GM19455 (cell line): Measurements from ENCODE around the gene SBF2.
"Not testable (repeated sequence)": the region's sequence is repeated elsewhere in the genome, so short reads cannot be mapped to it uniquely, and the experiment has no call there.

Experiments
- ATAC-seq: cut with Tn5 transposase; IDR thresholded peaks from one replicate; pipeline ENCODE4 v1.9.1; 2021; ENCODE audit not compliant: unreplicated experiment

The SBF2 gene

GRCh38 chr11:10268746-10269488 lies 25.1 kb downstream of the SBF2 start:
- no peak for ATAC-seq

- ATAC-seq: no peak
These were observed 26.2 kb downstream of the SBF2 start for GRCh38 chr11:10267821-10268220.

- ATAC-seq: no peak
These were observed 28.1 kb downstream of the SBF2 start for GRCh38 chr11:10265936-10266335.

GRCh38 chr11:10264716-10265115 lies 29.3 kb downstream of the SBF2 start:
- ATAC-seq: not testable (repeated sequence)

GRCh38 chr11:10263929-10264328 lies 30.1 kb downstream of the SBF2 start:
- no peak for ATAC-seq

GRCh38 chr11:10261821-10262220 lies 32.2 kb downstream of the SBF2 start:
- no peak for ATAC-seq

GRCh38 chr11:10257478-10257877 lies 36.5 kb downstream of the SBF2 start:
- no peak for ATAC-seq

GRCh38 chr11:10255388-10256125 lies 38.5 kb downstream of the SBF2 start:
- no peak for ATAC-seq

GRCh38 chr11:10249448-10250131 lies 44.4 kb downstream of the SBF2 start:
- ATAC-seq: not testable (repeated sequence)

- no peak for ATAC-seq
These were observed 47.0 kb downstream of the SBF2 start for GRCh38 chr11:10247011-10247410.

GRCh38 chr11:10243896-10244575 lies 50.0 kb downstream of the SBF2 start:
- ATAC-seq: no peak

- no peak for ATAC-seq
These were observed 57.2 kb downstream of the SBF2 start for GRCh38 chr11:10236840-10237239.

GRCh38 chr11:10233581-10233980 lies 60.4 kb downstream of the SBF2 start:
- ATAC-seq: no peak

GRCh38 chr11:10232756-10233155 lies 61.3 kb downstream of the SBF2 start:
- no peak for ATAC-seq

GRCh38 chr11:10231803-10232202 lies 62.2 kb downstream of the SBF2 start:
- ATAC-seq: not testable (repeated sequence)

- no peak for ATAC-seq
These were observed 68.5 kb downstream of the SBF2 start for GRCh38 chr11:10225553-10225952.

GRCh38 chr11:10222399-10222798 lies 71.6 kb downstream of the SBF2 start:
- ATAC-seq: no peak

- no peak for ATAC-seq
These were observed 72.7 kb downstream of the SBF2 start for GRCh38 chr11:10221342-10221741.

GRCh38 chr11:10211470-10211869 lies 82.5 kb downstream of the SBF2 start:
- ATAC-seq: no peak

- ATAC-seq: no peak
These were observed 84.7 kb downstream of the SBF2 start for GRCh38 chr11:10209326-10209725.

GRCh38 chr11:10208131-10208575 lies 85.9 kb downstream of the SBF2 start:
- ATAC-seq: no peak
